Fibroblast of villous mesenchyme (primary cell): ENCODE results near the gene PPFIBP2. TPM values are rescaled to one million over a fixed set of nuclear protein-coding genes. Genes with fewer than 3 reads are reported as not detected.
A peak's percentile ranks its signal among the peaks of the same experiment; 100 is the strongest.

ENCODE experiments used
- DNase-seq: peaks from one replicate; pipeline ENCODE4 v3.0.0-alpha.2; 2010; ENCODE audit warnings: low read depth
- H3K4me3 ChIP-seq: 2 replicates; pipeline ENCODE4 v1.5.1; 2011; ENCODE audit warnings: low read depth, mild to moderate bottlenecking, low read length
- CTCF ChIP-seq: IDR thresholded peaks from 2 replicates; pipeline ENCODE4 v1.5.1; 2012; ENCODE audit warnings: low read depth, mild to moderate bottlenecking, low read length; ENCODE audit not compliant: insufficient read depth
- total RNA-seq: library from RNA; depleted of rRNA; stranded (reverse); fragments of >200 nt; gene quantifications from 2 replicates; pipeline ENCODE4 v1.2.3, GENCODE V29; 2012

PPFIBP2 gene
- total RNA-seq, 1 donor: 20.3 TPM

- DNase-seq: no peak
- no peak overlapping the region for H3K4me3 ChIP-seq
- TF ChIP-seq CTCF: no peak
These were observed 29.7 kb upstream of the PPFIBP2 start for GRCh38 chr11:7484131-7484530.

- TF ChIP-seq CTCF: no peak
- no peak for DNase-seq
- H3K4me3 ChIP-seq: no peak overlapping the region
These were observed 29.2 kb upstream of the PPFIBP2 start for GRCh38 chr11:7484645-7485044.

- peak; percentile 6 for DNase-seq
- peak within 1 kb of the TSS; percentile 37 for H3K4me3 ChIP-seq
- TF ChIP-seq CTCF: no peak
These were observed 28.4 kb upstream of the PPFIBP2 start, which contains the start of gene OLFML1 for GRCh38 chr11:7485186-7486097. TSS of gene OLFML1 (plus strand) at chr11:7485506. CDS start at chr11:7485876, 370 bp downstream.

GRCh38 chr11:7486098-7486780 lies 27.6 kb upstream of the PPFIBP2 start:
- H3K4me3 ChIP-seq: peak overlapping the region; percentile 37
- TF ChIP-seq CTCF: no peak
- DNase-seq: no peak

GRCh38 chr11:7486781-7487140 lies 27.0 kb upstream of the PPFIBP2 start:
- no peak for TF ChIP-seq CTCF
- H3K4me3 ChIP-seq: no peak overlapping the region
- no peak for DNase-seq

GRCh38 chr11:7487360-7487759 lies 26.4 kb upstream of the PPFIBP2 start:
- no peak for DNase-seq
- no peak overlapping the region for H3K4me3 ChIP-seq
- no peak for TF ChIP-seq CTCF
